ENCODE results near the gene ASIC3.

The ASIC3 gene

DNA sequence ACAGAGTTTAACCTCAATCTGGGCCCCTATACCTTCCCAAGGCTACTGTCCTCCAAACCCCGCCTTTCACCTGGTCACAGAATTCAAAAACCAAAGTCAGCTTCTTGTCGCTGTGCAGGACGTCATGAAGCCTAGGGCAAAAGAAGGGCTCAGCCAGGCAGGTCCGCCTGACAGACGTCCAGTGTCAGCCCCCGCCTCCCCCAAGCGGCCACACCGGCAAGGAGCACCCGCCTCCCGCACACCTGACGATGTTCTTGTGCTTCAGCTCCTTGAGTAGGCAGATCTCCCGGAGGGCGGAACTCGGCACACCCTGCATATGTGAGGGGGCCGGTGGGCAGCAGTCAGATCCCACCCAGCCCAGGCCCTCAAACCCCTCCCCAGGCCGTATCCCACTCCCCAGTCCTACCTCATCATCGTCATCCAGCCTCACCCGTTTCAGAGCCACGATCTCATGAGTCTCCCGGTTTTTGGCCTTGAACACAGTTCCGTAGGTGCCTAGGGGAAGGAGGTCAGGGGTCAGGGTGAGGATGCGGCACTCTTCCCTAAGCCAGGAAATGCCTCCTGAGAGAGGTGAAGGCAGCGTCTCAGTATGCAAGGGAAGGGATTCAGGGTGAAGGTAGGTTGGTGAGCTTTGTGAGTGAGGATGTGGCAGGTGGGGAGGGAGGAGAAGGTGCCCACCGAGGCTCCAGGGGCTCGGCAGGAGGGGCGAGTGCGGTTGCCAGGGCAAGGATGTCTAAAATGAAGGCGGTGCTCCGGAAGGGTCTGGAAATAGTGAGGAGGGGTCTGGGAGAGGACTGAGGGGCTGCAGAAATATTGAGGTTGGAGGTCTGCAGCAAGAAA, 8.6 kb downstream of the ASIC3 start:
- DNase-seq (ENCODE audit: low spot score), result no peak

GRCh38 chr7:151057506-151057988, 9.2 kb downstream of the ASIC3 start, which contains the start of gene CDK5:
Gene CDK5 (minus strand): TSS chr7:151057897. CDS start chr7:151057848, 49 bp downstream.
- peak; percentile 74 for DNase-seq (ENCODE audit: low spot score)

DNA sequence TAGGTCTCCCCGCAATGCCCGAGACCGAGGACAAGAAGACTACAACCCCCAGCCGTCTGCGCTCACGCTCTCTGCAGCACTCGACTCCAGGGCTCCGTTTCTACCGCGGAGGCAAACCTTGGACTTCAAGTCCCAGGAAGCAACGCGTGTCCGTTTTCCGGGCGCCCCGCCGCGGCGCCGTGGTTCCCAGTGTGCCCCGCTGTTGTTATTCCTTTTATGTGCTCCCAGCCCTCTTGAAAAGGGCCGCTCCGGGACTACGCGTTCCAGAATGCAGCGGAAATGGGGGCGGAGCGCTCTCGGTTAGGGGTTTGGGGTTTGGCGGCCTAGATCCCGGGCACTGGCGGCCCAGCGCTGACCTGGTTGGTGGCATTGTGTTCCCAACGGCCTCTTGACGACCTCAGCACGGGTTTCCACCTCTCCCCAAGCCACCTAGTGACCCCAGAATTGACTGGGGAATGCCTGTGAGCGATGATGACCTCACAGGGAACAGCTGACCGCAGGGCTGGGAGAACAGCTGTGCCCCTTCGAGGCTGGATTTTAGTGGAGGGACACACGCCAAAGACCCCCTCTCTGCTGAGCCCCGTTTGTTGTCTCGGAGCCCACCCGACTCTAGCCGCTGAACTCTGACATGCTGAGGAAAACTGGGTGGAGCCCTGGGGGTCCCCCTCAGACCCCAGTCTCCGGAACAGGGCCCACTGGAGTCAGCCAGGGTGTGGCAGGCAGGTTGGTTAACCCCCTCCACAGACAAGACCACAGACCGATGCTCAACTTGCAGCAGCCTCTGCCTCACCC, 9.9 kb downstream of the ASIC3 start:
- DNase-seq (ENCODE audit: low spot score), result peak; percentile 100

- no peak for DNase-seq (ENCODE audit: low spot score)
Observed at GRCh38 chr7:151058781-151059366, 10.5 kb downstream of the ASIC3 start.

DNA sequence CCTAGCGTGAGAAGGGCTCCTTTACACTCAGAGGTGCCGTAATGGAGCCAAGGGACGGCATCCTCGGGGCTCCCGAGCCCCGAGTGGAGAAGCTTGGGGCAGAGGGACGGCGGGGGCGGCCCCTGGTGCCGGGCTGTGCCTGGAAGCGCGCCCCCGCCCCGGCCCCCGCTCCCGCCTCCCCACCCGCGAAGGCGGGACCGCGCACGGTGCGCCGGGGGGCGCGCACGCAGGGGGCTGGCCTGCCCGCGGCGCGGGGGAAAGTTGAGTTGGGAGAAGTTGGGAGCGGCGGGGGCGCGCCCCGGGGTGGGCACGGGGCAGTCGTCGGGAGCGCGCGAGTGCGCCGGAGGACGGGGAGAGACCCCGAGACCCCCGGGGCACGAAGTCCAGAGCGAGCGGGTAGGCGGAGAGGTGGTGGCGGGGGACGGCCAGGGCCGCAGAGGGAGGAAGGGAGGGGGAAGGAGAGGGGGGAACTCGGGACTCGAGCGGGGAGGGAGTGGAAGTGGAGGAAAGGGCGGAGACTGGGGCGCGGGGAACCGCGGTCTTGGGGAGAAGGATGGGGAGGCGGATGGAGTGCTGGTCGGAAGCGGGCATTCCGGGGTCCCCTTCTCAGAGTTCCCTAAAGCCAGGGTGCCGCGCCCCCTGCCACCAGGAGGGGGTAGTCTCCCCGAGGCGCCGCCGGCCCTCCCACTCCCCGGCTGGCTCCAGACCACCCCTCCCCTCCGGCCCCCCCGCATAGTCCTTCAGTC, 11.2 kb downstream of the ASIC3 start, which contains the start of gene SLC4A2:
Gene SLC4A2, plus strand, starts transcription at position 223 of the 746 bp plus-strand sequence. CDS start 2,399 bp downstream, outside the sequence.
- DNase-seq (ENCODE audit: low spot score), result peak; percentile 96

DNA sequence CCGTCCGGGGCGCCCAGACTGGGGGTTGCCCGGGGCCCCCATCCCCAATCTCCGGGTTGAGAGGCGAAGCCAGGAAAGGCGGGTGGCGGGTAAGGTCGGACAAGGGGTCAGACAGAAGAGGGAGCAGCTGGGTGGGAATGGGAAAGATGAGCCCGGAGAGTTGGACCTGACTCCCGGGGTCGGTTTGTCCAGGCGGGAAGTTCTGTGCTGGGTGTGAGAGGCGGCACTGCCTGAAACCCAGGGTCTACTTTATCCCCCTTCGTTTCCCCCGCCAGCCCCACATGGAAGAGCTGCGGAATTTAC, 11.7 kb downstream of the ASIC3 start:
- no peak for DNase-seq (ENCODE audit: low spot score)

DNA sequence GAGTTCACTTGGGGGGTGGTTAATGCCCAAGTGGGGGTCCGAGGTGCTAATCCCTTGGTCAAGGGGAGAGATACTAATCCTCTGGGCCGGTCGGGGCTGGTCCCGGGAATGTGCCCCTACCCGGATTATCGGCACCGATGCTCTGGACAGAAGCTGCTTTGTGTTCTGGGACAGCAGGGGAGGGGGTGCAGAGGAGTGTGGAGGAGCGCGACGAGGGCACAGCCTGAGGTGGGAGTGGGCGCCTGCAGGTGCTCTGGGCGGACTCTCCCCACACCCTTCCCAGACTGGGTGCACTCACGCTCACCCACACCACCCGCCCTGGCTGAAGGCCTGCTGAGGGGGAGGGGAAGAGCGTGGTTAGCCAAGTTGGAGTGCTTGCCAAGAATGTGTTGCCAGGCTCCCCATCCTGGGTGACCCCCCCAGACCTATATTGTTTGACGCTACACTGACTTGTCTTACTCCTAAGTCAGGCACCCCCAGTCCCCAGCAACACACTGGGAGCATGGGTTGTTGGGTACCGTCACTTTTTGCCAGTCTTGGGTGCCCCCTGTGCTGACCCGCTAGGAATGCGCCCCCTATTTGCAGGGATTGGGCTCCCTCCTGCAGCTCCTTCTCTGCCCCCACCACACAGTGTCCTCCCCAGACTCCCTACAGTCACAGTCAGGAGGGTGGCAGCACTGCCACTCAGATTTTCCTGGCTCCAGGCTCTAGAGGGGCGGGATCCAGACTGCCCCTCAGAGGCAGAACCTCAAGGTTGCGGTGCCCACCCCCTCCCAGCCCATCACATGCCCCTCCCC, 12.3 kb downstream of the ASIC3 start:
- DNase-seq (ENCODE audit: low spot score), result peak; percentile 63

DNA sequence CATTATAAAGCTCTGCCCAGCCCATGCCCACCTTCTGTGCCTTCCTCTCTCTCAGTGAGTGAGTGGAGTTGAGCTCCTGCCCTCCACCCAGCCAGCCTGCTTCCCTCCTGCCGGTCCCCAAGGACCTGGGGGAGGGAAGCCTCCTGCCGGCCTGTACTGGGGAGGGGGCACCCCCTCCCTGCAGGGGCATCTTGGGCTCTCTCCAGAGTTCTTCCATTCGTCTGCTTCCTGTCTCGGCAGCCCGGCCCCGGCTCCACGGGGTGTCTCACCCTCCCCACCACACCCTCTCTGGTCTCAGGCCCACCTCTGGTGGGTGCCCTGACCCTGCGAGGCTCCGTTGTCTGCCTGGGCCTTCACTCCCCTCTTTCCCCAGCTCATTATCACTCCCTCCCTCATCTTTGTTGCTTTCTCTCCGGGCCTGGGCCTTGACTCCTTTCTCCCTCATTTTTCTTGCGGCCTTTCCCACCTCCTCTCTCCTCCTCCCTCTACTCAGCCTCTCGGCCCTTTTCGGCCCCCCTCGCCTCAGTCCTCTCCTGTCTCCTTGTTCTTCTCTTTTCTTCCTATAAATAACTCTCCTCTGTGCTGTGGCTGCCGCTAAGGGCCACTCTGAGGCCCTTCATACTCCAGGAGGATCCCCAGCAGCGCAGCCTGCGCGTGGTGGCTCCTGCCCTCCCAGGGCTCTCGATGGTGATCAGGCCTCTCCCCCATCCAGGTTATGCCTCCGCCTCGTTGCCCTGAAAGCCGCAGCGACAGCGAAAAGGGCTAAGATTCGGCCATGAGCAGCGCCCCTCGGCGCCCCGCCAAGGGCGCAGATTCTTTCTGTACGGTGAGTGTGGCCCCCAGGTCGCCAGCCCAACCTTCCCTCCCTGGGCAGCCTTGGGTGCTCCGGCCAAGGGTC, 13.1 kb downstream of the ASIC3 start:
- no peak for DNase-seq (ENCODE audit: low spot score)

DNA sequence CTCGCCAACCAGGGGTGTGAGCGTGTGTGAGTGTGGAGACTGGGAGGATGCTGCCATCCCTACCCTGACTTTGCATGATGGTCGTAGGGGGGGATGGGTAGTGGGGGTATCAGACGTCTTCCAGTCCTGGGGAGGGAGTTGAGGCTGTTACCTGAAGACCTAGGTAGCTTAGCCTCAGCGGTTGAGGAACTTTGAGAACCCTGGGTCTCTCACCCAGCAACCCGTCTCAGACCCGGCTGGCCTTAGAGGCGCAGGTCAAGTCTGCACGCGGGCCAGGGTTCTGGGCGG, 13.7 kb downstream of the ASIC3 start:
- DNase-seq (ENCODE audit: low spot score), result no peak

- DNase-seq (ENCODE audit: low spot score), result no peak
Observed at GRCh38 chr7:151062399-151063211, 14.3 kb downstream of the ASIC3 start.

- DNase-seq (ENCODE audit: low spot score), result no peak
Observed at GRCh38 chr7:151063212-151063561, 14.9 kb downstream of the ASIC3 start.

GRCh38 chr7:151064454-151064853, 16.1 kb downstream of the ASIC3 start:
- DNase-seq (ENCODE audit: low spot score), result no peak

DNA sequence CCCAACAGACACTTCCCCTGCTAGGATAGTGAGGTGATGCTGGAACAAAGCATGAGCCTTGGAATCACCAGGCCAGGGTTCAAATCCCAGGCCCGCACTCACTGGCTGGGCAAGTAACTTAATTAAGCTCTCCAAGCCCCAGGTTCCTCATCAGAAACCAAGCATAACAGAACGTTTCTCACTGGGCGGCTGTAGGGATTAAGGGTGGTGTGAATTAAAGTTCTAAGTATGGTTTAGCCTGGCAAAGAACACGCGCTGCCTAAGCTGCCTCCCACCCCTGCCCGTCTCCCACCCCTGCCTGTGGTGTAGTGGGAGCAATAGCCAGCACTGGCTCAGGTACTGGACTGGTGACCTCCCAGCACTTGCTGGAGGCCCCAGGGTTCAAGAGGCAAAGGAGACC, 16.7 kb downstream of the ASIC3 start:
- no peak for DNase-seq (ENCODE audit: low spot score)

DNA sequence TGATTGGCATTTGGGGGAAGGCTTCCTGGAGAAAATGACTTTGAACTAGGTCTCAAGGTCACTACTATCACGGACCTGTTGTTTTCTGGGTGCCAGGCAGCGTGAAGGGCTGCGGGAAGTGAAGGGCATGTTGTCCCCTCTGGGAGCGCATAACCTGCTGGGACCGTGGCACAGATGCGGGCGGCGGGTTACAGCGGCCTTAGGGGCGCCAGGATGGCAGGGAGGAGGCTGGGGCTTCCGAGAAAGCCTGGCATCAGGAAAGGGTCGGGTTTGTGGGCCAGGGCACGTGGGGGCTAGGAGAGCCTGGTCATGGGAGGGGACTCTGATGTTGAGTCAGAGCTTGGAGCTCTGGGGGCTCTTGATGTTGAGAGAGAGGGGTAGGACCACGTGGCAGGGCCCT, 17.2 kb downstream of the ASIC3 start:
- DNase-seq (ENCODE audit: low spot score), result no peak

GRCh38 chr7:151066273-151066974, 18.1 kb downstream of the ASIC3 start:
- no peak for DNase-seq (ENCODE audit: low spot score)

- DNase-seq (ENCODE audit: low spot score), result no peak
Observed at GRCh38 chr7:151068069-151068773, 19.9 kb downstream of the ASIC3 start.

DNA sequence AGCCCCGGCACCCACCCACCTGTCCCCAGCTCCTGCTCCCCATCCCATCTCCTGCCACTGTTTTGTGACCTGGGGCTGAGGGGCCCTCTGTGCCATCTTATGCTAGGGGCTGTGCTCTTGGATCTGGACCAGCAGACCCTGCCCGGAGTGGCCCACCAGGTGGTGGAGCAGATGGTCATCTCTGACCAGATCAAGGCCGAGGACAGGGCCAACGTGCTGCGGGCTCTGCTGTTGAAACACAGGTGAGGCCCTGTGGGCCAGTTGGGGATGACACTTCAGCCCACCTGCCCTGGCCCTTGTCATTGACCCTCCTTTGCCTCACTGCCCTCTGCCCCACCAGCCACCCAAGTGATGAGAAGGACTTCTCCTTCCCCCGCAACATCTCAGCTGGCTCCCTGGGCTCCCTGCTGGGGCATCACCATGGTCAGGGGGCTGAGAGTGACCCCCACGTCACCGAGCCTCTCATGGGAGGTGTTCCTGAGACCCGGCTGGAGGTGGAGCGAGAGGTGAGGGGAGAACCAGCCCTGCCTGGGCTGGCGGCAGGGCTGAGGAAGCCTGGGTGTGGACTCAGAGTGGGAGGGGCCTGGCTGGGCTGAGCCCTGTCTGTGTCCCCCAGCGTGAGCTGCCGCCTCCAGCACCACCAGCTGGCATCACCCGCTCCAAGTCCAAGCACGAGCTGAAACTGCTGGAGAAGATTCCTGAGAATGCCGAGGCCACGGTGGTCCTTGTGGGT, 21.7 kb downstream of the ASIC3 start:
- DNase-seq (ENCODE audit: low spot score), result no peak

GRCh38 chr7:151070574-151070960, 22.2 kb downstream of the ASIC3 start:
- DNase-seq (ENCODE audit: low spot score), result no peak

Measured in hepatic stellate cell (primary cell).